NAMALWA (cell line): ENCODE results near the gene RIN3.

Experiments used
- DNase-seq: peaks from one replicate; pipeline ENCODE4 v3.0.0-alpha.2; 2015; ENCODE audit warnings: low spot score

The RIN3 gene, protein sequence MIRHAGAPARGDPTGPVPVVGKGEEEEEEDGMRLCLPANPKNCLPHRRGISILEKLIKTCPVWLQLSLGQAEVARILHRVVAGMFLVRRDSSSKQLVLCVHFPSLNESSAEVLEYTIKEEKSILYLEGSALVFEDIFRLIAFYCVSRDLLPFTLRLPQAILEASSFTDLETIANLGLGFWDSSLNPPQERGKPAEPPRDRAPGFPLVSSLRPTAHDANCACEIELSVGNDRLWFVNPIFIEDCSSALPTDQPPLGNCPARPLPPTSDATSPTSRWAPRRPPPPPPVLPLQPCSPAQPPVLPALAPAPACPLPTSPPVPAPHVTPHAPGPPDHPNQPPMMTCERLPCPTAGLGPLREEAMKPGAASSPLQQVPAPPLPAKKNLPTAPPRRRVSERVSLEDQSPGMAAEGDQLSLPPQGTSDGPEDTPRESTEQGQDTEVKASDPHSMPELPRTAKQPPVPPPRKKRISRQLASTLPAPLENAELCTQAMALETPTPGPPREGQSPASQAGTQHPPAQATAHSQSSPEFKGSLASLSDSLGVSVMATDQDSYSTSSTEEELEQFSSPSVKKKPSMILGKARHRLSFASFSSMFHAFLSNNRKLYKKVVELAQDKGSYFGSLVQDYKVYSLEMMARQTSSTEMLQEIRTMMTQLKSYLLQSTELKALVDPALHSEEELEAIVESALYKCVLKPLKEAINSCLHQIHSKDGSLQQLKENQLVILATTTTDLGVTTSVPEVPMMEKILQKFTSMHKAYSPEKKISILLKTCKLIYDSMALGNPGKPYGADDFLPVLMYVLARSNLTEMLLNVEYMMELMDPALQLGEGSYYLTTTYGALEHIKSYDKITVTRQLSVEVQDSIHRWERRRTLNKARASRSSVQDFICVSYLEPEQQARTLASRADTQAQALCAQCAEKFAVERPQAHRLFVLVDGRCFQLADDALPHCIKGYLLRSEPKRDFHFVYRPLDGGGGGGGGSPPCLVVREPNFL

DNA sequence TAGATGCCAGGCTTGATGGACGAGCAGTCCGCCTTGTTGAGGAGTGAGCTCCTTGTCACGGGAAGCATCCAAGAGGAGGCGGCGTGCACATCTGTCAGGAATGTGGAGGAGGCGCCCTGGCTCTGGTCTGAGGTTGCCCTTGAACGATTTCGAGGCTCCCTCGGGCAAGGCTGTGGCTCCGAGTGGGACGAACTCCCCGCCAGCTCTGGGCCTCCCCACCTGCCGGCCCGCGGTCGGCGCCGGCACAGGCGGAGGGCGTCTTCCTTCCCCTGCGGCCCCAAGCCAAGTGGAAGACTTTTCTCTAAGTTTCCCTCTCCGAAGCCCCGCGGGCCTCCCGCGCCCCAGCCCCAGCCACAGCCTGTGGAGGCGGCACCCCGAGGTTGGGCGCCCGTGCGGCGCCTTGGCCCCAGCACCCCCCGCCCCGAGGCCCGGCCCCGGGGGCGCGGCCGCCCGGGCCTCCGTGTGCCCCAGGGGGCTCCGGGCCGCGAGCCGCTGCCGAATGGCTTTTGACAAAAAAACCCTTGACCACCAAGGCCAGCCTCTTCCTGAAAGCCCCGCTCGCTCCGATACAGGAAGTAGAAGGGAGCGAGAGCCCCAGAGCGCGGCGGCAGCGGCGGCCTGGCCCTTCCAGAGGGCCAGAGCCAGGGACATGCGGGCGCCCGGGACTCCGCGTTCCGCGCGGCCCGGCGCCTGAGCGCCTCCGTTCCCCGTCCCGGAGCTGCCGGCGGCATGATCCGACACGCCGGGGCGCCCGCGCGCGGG, at the start of gene RIN3:
Gene RIN3 (plus strand): TSS at position 578 of the 762 bp plus-strand sequence. CDS start 152 bp downstream, at position 730.
- no peak for DNase-seq

DNA sequence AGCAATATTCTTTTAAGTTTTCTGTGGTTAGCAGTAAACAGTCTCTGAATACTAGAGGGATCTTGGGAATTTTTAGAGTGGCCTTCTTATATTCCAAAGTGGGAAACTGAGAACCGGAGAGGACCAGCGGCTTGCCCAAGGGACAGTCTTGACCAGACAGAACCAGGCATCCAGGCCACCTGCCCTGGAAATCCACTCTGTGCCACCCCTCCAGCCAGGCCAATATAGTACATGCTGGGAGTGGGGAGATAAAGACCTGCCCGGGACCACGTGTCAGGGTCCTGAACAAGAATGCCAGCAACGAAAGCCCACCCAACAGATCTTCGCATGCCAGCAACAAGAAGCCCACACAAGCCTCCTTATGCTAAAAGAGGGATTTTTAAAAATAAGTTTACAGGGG, 49.4 kb upstream of the RIN3 start:
- DNase-seq = no peak

DNA sequence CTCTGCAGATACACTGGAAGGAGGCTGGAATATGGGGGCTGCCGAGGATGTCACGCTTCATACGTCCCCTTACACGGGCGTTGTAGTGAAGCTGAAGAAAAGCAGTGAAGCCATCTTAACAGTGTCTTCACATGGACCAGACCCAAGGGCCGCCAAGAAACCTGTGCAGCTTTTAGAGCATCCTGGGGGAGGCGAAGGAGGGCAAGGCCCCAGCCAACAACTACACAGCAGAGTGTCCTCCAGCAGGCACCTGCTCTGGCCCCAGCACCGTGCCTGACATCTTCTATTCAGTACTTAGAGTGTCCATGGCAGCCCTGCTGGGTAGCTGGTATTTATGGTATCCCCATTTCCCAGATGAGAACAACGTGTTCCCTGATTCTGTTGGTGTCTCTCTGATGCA, 48.9 kb upstream of the RIN3 start:
- no peak for DNase-seq

DNA sequence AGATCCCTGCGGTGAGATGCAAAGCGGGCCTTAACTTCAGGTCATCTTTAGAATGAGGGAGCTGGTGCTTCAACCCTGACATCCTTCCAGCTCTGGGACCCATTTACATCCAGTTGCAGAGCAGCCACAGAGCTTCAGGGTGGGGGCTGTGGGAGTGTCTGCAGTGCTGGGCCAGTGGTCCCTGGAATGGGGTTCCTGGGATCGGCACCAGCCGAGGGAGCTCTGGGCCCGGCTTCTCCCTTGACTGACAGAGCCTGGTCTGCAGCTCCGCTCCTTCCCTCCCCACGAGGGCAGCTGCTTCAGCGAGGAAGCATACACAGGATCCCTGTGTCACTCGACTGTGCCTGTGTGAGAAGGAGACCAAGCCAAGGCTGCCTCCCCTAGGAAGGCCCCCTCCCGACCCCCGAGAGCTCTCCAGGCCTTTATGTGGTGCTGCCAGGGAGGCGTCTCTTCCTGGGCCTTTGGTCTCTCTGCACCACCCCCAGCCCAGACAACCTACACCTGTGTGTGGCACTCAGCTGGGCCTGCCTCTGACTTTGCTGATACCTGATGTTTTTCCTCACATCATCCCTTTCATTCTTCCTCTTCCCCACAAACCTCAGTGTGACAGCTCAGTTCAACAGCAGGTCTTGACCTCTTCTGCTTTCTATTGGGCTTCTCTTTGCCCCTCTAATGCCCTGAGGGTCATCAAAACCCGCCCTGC, 48.1 kb upstream of the RIN3 start:
- no peak for DNase-seq

DNA sequence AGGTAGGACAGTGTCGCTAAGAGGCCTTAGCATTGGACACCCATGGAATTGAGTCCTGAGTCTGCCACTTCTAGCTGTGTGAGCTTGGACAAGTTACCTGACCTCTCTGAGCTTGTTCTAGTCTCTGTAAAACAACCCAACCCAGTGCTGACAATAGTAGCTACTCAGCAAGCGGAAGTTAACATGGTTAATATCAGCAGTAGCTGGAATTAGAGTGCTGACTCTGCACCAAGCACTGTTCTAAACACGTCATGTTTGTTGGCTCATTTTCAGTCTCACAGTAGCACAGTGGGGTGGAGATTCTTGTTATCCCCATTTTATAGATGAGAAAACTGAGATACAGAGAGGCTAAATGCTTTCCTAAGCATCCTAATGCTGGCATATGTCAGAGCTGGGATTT, 47.5 kb upstream of the RIN3 start:
- no peak for DNase-seq

DNA sequence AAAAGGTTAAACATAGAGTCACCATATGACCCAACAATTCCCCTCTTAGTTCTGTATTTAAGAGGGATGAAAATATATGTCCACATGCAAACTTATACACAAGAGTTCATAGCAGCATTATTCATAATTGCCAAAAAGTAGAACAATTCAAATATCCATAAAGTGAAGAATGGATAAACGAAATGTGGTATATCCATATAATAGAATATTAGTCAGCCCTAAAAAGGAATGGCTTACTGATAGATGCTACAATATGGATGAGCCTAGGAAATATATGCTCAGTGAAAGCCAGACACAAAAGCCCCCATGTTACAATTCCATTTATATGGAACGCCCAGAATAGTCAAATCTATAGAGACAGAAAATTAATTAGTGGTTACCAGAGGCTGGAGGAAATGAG, 44.1 kb upstream of the RIN3 start:
- DNase-seq = no peak

DNA sequence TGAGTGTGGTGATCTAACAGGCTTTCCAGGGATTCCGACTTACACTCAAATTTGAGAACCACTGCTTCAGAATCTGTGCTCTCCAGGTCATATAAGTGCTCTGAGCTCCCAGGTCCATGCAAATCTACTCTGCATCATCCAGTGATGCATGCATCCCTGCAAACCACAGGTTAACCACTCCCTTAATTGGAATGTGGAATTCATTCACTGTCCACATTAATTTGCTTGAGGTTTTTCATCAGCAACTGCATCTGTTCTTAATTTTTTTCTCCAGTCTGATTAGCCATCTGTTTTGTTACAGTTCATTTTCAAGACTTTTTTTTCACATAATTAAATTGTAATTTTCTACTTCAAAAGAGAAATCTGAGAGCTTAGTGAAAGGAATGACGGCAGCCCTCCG, 43.4 kb upstream of the RIN3 start:
- DNase-seq = no peak

DNA sequence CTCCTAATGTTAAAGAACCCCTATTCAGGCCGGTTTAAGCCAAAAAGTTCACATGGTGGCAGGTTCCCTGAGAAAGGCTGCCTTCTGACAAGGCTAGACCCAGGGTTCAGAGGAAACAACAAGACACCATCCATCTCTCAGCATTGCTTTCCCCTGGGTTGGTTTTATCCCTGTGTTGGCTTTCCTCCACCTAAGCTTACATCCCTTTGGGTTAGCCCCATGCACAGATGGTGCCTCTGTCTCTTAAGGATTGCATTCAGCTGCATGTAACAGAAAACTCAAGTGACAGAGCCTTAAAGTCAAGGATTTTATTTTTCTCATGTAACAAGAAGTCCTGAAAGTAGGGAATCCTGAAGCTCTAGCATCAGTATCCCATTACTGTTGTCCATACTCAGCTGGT, 42.8 kb upstream of the RIN3 start:
- DNase-seq = no peak

DNA sequence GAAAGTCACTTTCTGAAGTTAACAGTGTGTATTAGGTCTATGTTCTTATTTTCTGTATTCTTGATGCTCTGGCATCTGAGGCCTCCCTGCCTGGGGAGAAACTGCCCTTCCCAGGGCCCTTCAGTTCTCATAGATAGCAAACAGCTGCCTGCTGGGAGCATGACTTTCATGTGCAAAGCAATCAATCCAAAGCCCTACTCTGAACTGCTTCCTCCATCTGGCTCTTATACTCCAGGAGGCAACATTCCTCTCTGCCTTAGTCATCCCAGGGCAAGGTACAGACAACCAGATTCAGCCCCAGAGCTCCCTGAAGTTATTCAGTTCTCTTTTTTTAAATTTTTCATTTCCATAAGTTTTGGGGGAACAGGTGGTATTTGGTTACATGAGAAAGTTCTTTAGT, 41.7 kb upstream of the RIN3 start:
- DNase-seq = no peak

DNA sequence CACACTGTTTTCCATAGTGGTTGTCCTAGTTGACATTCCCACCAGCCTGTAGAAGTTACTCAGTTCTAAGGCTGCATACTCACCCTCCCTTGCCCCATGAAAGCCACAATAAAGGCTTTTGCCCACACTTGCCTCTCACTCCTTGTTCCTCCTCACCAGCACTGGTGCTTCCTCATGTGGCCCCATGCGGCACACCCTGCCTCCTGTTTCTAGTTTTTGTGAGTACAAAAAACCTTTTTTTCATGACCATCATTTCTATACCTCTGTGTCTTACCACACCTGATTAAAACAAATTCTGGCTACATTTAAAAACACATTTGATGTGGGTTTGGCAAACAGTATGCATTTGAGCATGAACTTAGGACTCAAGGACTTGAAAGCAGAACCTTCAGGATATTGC, 40.7 kb upstream of the RIN3 start:
- no peak for DNase-seq

DNA sequence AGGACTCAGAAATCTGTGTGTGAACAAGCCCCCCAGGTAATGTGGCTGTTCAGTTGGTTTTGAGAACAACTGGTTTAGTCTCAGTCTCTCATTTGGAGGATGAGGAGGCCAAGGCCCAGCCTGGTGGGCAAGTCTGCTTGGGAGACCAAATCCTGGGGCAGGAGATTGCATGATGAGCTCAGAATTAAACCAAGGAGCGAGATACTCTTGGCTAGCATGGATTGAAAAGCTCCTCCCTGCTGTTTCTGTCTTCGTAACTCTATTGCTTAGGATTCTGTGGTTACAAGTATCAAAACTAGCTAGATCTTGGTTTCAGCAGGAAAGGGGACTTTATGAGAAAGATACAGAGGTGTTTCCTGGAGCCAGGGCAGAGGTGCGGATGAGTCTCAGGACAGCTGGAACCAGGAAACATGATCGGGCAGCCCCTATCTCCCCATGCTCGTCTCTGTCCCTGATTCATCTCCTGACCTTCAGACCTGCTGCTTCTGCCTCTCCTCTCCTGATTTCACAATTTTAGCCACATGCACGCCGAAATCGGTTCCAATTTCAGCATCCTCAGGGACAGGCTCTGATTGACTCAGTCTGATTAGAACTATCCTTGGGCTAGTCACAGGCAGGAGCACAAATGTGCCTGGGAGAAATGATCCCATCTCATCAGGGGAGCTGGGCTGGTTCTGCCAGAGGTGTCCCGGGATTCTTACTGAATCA, 40.2 kb upstream of the RIN3 start:
- no peak for DNase-seq

DNA sequence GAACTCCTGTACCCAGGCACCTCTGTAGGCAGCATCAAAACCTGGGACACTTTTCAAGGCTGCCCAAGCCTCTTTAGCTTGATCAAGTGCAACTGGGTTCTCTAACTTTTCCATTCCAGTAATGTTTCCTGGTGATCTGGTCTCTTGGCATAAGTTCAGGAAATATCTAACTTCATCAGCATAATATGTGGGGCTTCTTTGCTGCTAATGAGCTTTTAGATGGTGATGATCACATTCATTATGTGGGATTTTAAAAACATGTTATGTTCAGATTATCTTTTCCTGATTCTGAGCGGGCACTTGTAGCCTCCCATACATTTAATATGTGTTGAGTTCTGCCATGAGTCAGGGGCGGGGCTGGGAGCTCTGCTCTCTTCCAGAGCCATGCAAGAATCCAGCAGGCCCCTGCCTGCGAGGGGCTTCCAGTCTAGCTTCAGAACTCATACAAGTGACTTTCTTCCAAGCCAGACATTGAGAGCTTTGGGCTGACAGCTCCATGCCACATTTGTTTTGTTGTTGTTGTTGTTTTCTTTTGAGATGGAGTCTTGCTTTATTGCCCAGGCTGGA, 39.5 kb upstream of the RIN3 start:
- no peak for DNase-seq

DNA sequence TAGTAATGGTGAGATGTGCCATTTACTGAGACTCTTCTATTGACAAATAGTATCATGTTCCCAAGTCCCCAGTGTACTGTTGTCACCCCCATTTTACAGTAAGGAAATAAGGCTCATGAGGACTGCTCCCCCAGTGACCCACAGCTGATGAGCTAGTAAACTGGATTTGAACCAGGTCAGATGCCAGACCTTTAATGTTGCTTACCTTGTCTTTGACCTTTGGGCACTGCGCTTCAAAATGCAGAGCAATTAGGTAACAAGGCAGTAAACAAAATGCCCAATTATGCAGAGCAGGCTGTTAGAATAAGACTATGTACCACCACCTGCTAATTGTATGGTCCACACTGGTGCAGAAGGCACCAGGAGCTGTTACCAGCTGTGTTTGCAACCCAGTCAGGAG, 38.5 kb upstream of the RIN3 start:
- no peak for DNase-seq

DNA sequence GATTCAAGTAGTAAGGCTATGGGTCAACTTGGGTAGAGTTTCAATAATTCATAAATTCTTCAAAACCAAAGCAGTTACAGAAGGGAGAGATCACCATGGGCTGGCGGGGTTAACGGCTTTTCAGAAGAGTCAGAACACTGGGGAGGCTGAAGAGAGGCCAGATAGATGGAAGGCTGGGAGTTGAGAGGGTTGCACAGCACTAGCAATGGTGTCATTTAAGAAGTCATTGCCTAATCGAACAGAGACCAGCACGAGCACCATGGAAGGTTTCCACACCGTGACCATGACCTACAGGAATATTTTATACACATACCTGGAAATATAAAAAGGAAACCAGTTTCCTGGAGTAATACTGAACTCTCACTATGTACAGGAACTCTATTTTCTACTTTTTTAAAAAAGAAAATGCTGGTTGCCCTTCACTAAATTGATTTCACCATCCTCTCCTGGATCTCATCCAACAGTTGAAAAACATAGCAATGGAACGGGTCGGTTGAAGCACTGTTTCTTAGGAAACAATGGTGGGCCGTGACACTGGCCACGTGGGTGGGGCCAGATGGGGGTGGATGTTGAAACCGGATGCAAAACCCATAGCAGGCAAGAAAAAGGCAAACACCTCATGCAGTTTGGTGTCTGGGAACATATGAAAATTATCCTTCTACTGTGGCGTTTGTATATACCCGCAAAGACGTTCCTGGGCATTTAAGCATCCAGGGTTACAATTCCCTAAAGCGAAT, 38.0 kb upstream of the RIN3 start:
- no peak for DNase-seq

DNA sequence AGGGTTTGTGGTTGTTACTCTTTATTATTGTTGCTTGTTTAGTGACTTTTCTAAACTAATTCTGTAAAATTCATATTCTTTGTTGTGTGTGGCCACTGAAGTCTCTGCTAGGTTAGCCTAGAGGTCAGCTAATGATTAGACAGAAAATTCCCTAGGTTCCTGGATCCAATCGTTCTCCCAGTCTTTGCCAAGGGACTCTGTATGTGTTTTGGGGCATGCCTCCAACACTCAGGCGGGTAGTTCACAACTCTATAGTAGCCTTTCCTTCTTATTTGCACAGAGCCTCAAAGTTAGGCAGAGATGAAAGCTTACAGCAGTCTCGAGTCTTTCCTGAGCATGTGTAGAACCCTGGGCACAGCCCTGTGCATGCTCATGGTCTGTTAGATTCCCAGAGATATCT, 32.7 kb upstream of the RIN3 start:
- DNase-seq = no peak

DNA sequence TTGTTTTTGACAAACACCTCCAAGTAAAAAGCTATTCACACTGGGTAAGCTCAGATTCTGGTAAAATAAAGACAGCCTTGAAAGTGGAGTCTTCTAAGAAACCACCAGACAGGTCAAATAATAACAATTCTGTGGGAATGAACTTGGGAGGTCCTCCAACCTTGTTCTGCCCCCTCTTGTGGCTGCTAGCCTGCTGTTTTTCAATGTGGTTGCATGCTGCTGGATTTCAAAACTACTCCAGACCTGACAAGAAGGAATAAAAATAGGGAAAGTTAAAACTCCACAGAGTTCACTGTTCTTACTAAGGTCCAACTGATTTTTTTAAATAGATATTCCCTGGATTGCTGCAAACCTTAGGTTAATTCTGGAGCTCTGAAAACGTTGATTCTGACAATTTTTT, 32.2 kb upstream of the RIN3 start:
- DNase-seq = no peak

DNA sequence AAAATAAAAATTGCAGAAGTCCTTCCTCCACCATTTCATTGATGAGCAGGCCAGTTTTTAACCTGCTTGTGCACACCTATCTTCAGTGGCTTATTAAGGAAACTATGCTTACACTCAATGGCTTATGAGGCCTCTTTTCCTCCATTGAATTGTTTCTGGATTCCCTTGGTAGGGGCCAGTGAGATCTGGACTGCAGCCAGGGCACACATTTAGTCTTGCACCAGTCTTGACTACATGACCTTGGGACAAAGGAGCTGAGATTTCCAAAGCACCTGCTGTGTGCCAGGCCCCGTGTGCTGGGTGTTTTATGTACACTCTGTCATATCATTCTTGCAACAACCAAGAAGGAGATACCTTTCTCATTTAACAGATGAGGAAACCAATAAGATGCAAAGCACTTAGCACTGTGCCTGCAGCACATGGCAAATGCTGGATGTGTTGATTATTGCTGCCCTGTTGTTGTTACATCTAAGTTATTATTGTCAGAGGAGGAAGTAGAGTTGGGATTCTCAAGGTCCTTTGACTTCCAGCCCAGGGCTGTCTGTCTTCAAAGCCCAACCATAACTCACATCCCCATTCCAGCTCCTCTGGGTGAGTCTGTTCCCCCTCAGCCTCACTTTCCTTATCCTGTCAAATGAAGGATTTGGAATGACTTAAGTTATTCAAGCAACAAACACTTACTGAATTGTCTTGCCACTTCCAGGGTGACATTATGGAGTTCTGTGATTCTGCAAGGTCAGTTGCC, 31.6 kb upstream of the RIN3 start:
- DNase-seq = no peak

DNA sequence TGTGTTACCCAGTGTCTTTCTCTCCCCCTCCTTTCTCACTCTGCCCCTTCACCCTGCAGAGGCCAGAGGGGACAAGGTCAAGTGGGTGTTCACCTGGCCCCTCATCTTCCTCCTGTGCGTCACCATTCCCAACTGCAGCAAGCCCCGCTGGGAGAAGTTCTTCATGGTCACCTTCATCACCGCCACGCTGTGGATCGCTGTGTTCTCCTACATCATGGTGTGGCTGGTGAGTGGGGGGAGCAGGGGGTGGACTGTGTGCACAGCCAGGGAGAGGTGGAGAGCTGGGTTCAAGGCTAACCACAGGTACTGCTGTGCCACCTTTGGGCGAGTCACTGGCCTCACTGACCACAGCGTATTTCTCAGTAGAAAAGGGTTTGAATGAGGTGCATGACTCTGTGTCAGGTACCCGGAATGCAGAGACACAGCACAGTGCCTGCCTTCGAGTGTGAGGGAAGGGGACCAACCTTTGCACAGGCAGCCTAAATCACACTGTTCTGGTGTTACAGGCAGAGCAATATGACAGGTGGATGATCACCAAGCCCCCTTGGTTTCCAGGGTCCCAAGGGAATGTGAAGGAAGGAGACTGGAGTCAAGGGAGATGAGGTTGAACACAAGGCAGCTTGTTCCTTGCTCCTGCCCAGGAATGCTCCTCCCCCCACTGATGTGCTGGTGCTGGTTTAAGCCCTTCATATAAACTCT, 30.8 kb upstream of the RIN3 start:
- no peak for DNase-seq
